A673 (cell line): Measurements from ENCODE around the gene MARK3.
"Not testable (repeated sequence)": the region's sequence is repeated elsewhere in the genome, so short reads cannot be mapped to it uniquely, and the experiment has no call there.

Experiments
- EZH2 ChIP-seq: fragments of 200-600 bp; sonication (generic); IDR thresholded peaks from 2 replicates; pipeline ENCODE4 v1.6.1; 2017; ENCODE audit warnings: borderline replicate concordance, low read depth, mild to moderate bottlenecking, mixed read lengths, antibody characterized with exemption, low read length; ENCODE audit not compliant: poor library complexity, severe bottlenecking
- TF ChIP-seq, protein P1 (sequence below): fragments of 300-800, 200-600 bp; sonication (generic); conservative IDR thresholded peaks from 2 replicates; pipeline ENCODE4 v1.5.1; 2017; ENCODE audit warnings: low read depth, mild to moderate bottlenecking, antibody characterized with exemption, low read length, moderate library complexity, mixed read lengths

DNA sequence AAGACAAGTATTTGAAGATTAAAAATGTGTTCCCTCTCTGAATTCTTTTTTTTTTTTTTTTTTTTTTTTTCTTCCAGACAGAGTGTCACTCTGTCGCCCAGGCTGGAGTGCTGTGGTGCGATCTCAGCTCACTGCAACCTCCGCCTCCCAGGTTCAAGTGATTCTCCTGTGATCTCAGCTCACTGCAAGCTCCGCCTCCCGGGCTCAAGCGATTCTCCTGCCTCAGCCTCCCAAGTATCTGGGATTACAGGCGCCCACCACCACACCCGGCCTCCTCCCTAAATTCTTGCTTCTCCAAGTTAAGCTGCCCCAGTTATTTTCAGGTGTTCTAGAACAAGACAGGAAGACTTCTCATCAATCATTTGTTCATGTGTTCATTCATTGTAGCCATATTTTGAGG is 127.0 kb downstream of the MARK3 start:
- TF ChIP-seq, protein P1, sequence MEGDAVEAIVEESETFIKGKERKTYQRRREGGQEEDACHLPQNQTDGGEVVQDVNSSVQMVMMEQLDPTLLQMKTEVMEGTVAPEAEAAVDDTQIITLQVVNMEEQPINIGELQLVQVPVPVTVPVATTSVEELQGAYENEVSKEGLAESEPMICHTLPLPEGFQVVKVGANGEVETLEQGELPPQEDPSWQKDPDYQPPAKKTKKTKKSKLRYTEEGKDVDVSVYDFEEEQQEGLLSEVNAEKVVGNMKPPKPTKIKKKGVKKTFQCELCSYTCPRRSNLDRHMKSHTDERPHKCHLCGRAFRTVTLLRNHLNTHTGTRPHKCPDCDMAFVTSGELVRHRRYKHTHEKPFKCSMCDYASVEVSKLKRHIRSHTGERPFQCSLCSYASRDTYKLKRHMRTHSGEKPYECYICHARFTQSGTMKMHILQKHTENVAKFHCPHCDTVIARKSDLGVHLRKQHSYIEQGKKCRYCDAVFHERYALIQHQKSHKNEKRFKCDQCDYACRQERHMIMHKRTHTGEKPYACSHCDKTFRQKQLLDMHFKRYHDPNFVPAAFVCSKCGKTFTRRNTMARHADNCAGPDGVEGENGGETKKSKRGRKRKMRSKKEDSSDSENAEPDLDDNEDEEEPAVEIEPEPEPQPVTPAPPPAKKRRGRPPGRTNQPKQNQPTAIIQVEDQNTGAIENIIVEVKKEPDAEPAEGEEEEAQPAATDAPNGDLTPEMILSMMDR, result not testable (repeated sequence)
- not testable (repeated sequence) for TF ChIP-seq EZH2
